Lower leg skin (tissue), 3 donors: Measurements from ENCODE around the gene HABP2.

ENCODE experiments used
- POLR2A ChIP-seq, 2 donors: fragments of 450-650 bp; IDR thresholded peaks; one replicate each; pipeline ENCODE4 v1.6.1; 2016 to 2017; ENCODE audit warnings: antibody characterized with exemption in 2 of 2, mild to moderate bottlenecking in 1 of 2, moderate library complexity in 1 of 2
- TF ChIP-seq, protein P1 (sequence below), 3 donors: fragments of 450-650 bp; IDR thresholded peaks; one replicate each; pipeline ENCODE4 v1.5.1; 2016; ENCODE audit warnings: antibody characterized with exemption in 3 of 3, mild to moderate bottlenecking in 3 of 3, moderate library complexity in 2 of 3

DNA sequence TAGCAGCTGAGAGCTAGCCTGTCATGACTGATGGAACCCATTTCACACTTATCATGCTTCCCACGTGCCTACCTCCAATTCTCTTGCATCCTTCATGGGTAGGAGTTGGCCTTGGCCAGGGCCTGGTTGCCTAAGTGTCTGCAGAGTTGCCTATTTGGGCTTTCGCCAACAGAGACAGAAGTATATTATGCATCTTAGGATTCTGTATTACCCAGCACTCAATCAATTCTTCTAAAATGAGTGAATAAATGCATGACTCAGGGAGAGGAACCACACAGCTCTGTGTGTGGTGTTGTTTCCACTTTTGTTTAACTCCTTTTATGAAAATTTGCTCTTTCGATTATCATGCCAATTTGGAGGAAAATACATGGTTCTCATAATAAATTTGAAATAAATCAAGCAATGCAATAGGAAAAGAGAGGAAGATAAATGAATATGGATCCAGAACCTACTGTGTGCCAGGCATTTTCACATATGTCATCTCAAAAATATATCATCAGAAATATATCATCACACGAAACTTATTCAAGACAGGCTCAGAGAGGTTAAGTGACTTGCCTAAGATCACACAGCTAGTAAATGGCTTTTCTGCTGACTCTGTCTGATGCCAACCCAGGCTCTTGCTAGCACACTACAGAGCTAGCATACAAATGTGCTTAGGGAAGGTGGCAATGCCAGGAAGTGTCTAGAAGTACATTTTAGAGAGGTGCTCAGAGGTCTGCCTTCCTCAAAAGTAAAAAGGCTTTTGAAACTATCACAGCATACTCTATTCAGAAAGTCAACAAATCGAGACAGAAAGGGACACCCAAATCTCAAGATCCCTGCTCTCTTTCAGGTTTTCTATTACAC lies 9.5 kb upstream of the HABP2 start:
- no peak for TF ChIP-seq POLR2A (IDR thresholded peaks at IDR 0.05)
- TF ChIP-seq, protein P1, sequence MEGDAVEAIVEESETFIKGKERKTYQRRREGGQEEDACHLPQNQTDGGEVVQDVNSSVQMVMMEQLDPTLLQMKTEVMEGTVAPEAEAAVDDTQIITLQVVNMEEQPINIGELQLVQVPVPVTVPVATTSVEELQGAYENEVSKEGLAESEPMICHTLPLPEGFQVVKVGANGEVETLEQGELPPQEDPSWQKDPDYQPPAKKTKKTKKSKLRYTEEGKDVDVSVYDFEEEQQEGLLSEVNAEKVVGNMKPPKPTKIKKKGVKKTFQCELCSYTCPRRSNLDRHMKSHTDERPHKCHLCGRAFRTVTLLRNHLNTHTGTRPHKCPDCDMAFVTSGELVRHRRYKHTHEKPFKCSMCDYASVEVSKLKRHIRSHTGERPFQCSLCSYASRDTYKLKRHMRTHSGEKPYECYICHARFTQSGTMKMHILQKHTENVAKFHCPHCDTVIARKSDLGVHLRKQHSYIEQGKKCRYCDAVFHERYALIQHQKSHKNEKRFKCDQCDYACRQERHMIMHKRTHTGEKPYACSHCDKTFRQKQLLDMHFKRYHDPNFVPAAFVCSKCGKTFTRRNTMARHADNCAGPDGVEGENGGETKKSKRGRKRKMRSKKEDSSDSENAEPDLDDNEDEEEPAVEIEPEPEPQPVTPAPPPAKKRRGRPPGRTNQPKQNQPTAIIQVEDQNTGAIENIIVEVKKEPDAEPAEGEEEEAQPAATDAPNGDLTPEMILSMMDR (IDR thresholded peaks at IDR 0.05) = no peak
